Thymus (tissue), 11 donors: ENCODE data around the gene PIK3R6. TPM values are rescaled to one million over a fixed set of nuclear protein-coding genes. Genes with fewer than 3 reads are reported as not detected.
A peak's percentile ranks its signal among the peaks of the same experiment; 100 is the strongest.

Source experiments
- DNase-seq, 9 donors: peaks; one replicate each; pipeline ENCODE4 v3.0.0-alpha.2; 2013; ENCODE audit warnings: low spot score in 9 of 9, low read depth in 6 of 9, missing footprints in 1 of 9
- H3K27ac ChIP-seq, 2 donors: one replicate each; pipeline ENCODE4 v1.5.1; 2013; ENCODE audit warnings: control low read depth in 1 of 2, low read depth in 1 of 2, low read length in 1 of 2, mild to moderate bottlenecking in 1 of 2, moderate library complexity in 1 of 2
- H3K27me3 ChIP-seq, 2 donors: one replicate each; pipeline ENCODE4 v1.5.1; 2013; ENCODE audit warnings: low read length in 1 of 2; ENCODE audit not compliant: control insufficient read depth in 2 of 2, insufficient read depth in 1 of 2
- H3K36me3 ChIP-seq, 2 donors: one replicate each; pipeline ENCODE4 v1.5.1; 2013; ENCODE audit warnings: low read length in 1 of 2, mild to moderate bottlenecking in 1 of 2, moderate library complexity in 1 of 2; ENCODE audit not compliant: control insufficient read depth in 2 of 2, insufficient read depth in 2 of 2
- H3K4me1 ChIP-seq, 2 donors: one replicate each; pipeline ENCODE4 v1.5.1; 2013; ENCODE audit warnings: low read length in 2 of 2; ENCODE audit not compliant: control insufficient read depth in 2 of 2, insufficient read depth in 2 of 2
- H3K4me3 ChIP-seq, 2 donors: one replicate each; pipeline ENCODE4 v1.5.1; 2013; ENCODE audit warnings: low read length in 2 of 2, control low read depth in 1 of 2, mild to moderate bottlenecking in 1 of 2
- H3K9me3 ChIP-seq, 2 donors: one replicate each; pipeline ENCODE4 v1.5.1; 2013; ENCODE audit warnings: low read length in 1 of 2, mild to moderate bottlenecking in 1 of 2; ENCODE audit not compliant: control insufficient read depth in 2 of 2, insufficient read depth in 1 of 2
- WGBS: extraction: QIAGEN DNeasy Blood & Tissue Kit; methylation state at CpG from one replicate; pipeline ENCODE4 v1.1.7; 2013; 5-methylcytosine and 5-hydroxymethylcytosine counted together
- polyA plus RNA-seq: library from polyadenylated mRNA; stranded (reverse); fragments of 200-250 nt; gene quantifications from one replicate; pipeline ENCODE4 v1.2.3, GENCODE V29; 2013
- total RNA-seq: library from RNA; stranded (reverse); fragments of 120-200 nt; gene quantifications from one replicate; pipeline ENCODE4 v1.2.4, GENCODE V29; 2013
- donor health status: healthy.

Gene PIK3R6
- total and polyA plus RNA-seq, 2 donors, result 1.9 to 2.1 TPM

- Histone ChIP-seq H3K4me1 (peaks cover 0 to 10% of the 10 kb centered on the region in 2 donors), H3K27me3 (no peaks in the 10 kb centered on the region)
- 96% methylated on average over 5 of the region's 5 CpGs for WGBS
Measured at GRCh38 chr17:8851600-8851999, 15.9 kb downstream of the PIK3R6 start.

DNA sequence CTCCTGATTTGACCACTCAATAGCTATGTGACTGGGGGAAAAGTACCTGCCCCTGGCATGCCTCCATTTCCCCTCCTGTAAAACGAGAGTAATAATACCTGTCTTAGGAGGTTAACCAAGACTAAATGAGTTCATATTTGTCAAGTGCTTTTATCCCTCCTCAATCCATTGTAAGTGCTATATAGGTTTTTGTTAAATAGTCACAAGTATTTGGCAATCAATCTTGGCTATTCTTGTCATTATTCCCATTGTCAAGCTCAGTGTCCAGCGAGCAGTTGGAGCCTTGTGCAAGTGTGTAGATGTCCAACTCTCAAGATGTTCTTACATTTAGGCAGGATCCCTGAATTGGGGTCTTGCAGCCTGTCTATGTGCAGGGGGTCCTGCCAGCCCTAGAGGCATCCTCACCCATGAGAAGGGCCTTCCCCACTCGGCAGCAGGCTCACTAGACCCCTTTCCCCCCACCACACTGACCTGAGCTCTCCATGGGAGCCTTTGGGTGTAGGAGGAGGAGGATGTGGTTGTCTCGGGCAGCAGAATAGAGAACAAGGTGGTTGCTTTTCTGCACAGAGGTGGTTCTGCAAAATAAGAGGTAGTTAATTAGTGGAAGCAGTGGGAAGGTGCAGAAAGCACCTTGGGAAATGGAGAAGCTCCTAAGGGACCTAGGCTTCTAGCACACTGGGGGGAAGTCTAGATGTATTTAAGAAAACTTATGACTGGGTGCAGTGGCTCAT lies 18.0 kb downstream of the PIK3R6 start:
- no peak for DNase-seq

More at GRCh38 chr17:8851600-8851999, 15.9 kb downstream of the PIK3R6 start:
- no peak for DNase-seq
- no peaks in the 10 kb centered on the region for H3K9me3 ChIP-seq
- H3K4me3 ChIP-seq, result no peak overlapping the region
- H3K36me3 ChIP-seq, result peaks cover 0 to 2% of the 10 kb centered on the region in 2 donors
- H3K27ac ChIP-seq, result no peak overlapping the region

DNA sequence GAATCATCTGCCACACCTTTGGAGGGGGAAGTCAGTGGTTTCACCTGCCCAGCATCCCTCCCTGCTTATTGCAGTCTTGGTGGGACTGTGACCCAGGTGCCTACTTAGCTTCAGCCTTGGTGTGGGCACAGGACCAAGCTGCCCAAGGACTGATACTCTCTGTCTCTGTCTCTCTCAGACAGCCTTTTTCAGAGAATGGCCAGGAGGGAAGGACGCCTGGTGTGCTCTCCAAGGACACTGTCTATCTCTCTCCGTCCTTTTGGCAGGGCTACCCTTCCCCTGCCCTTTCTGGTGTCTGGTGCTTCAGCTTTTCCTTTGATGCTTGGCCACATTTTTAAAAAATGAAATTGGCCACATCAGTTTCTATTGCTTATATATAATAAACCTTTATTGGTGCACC lies 19.6 kb downstream of the PIK3R6 start:
- Histone ChIP-seq H3K4me3 (no peak overlapping the region), H3K27ac (no peak overlapping the region), H3K27me3 (no peaks in the 10 kb centered on the region), H3K4me1 (peaks cover 3 to 11% of the 10 kb centered on the region in 2 donors), H3K36me3 (peaks cover 0 to 2% of the 10 kb centered on the region in 2 donors), H3K9me3 (no peaks in the 10 kb centered on the region)
- 98% methylated on average over 2 of the region's 2 CpGs for WGBS
- DNase-seq, result no peak

More for the DNA sequence above, 18.0 kb downstream of the PIK3R6 start:
- Histone ChIP-seq H3K27me3 (no peaks in the 10 kb centered on the region), H3K9me3 (no peaks in the 10 kb centered on the region), H3K4me1 (no peaks in the 10 kb centered on the region), H3K4me3 (no peak overlapping the region), H3K36me3 (peaks cover 0 to 2% of the 10 kb centered on the region in 2 donors), H3K27ac (no peak overlapping the region)
- WGBS, result 75% methylated on average over 4 of the region's 4 CpGs

- Histone ChIP-seq H3K9me3 (no peaks in the 10 kb centered on the region), H3K36me3 (peaks cover 0 to 2% of the 10 kb centered on the region in 2 donors), H3K27me3 (no peaks in the 10 kb centered on the region), H3K4me3 (no peak overlapping the region), H3K4me1 (peaks cover 3 to 19% of the 10 kb centered on the region in 2 donors), H3K27ac (no peak overlapping the region)
- peak in 1 of 9 donors; percentile 53 for DNase-seq
Measured at GRCh38 chr17:8846768-8847211, 20.7 kb downstream of the PIK3R6 start.

- H3K36me3 ChIP-seq, result peaks cover 0 to 2% of the 10 kb centered on the region in 2 donors
- 97% methylated on average over 9 of the region's 9 CpGs for WGBS
- H3K4me3 ChIP-seq, result no peak overlapping the region
- DNase-seq, result no peak
- no peaks in the 10 kb centered on the region for H3K9me3 ChIP-seq
- no peak overlapping the region for H3K27ac ChIP-seq
- H3K4me1 ChIP-seq, result peaks cover 3 to 19% of the 10 kb centered on the region in 2 donors
- no peaks in the 10 kb centered on the region for H3K27me3 ChIP-seq
Measured at GRCh38 chr17:8844229-8845218, 22.9 kb downstream of the PIK3R6 start.

DNA sequence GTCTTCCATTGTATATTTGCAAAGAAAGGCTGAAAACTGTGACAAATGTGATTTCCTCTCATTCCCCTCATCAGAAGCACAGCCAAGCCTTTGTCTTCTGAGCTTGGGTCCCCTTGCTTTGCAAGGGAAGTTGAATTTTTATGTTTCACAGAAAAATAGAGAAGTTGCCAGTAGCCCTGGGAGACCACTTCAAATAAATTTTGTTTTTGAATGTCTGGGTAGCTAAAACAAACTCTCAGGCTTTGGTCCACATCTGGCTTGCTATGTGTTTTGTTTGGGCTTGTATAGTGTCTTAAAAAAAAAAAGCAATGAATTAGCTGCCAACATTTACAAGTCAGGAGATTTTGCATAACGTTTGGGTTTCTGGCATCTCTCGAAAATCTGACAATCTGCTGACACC lies 24.1 kb downstream of the PIK3R6 start:
- no peaks in the 10 kb centered on the region for H3K9me3 ChIP-seq
- H3K27ac ChIP-seq, result peak overlapping the region in 1 of 2 donors; percentile 49
- H3K36me3 ChIP-seq, result no peaks in the 10 kb centered on the region
- peak in 1 of 9 donors; percentile 41 for DNase-seq
- H3K4me3 ChIP-seq, result no peak overlapping the region
- peaks cover 3 to 19% of the 10 kb centered on the region in 2 donors for H3K4me1 ChIP-seq
- no peaks in the 10 kb centered on the region for H3K27me3 ChIP-seq
- WGBS, result 8% methylated on average over 2 of the region's 2 CpGs

- 96% methylated on average over 4 of the region's 4 CpGs for WGBS
Measured at GRCh38 chr17:8841844-8842243, 25.6 kb downstream of the PIK3R6 start.

GRCh38 chr17:8839410-8839935 lies 28.0 kb downstream of the PIK3R6 start:
- no peak overlapping the region for H3K27ac ChIP-seq
- no peaks in the 10 kb centered on the region for H3K9me3 ChIP-seq
- no peaks in the 10 kb centered on the region for H3K36me3 ChIP-seq
- no peak for DNase-seq
- H3K27me3 ChIP-seq, result no peaks in the 10 kb centered on the region
- peaks cover 3 to 19% of the 10 kb centered on the region in 2 donors for H3K4me1 ChIP-seq
- no peak overlapping the region for H3K4me3 ChIP-seq
- 95% methylated on average over 11 of the region's 11 CpGs for WGBS

More at GRCh38 chr17:8841844-8842243, 25.6 kb downstream of the PIK3R6 start:
- H3K27ac ChIP-seq, result no peak overlapping the region
- H3K36me3 ChIP-seq, result no peaks in the 10 kb centered on the region
- H3K27me3 ChIP-seq, result no peaks in the 10 kb centered on the region
- no peak overlapping the region for H3K4me3 ChIP-seq
- H3K4me1 ChIP-seq, result peaks cover 3 to 19% of the 10 kb centered on the region in 2 donors
- H3K9me3 ChIP-seq, result no peaks in the 10 kb centered on the region
- no peak for DNase-seq
